Measurements from ENCODE around the gene AP1S3. TPM values are rescaled to one million over a fixed set of nuclear protein-coding genes. Genes with fewer than 3 reads are reported as not detected.

The AP1S3 gene
- total and polyA plus RNA-seq, 2 of the 4 experiments (the other 2 are of a cell fraction): 2.5 to 4.1 TPM

DNA sequence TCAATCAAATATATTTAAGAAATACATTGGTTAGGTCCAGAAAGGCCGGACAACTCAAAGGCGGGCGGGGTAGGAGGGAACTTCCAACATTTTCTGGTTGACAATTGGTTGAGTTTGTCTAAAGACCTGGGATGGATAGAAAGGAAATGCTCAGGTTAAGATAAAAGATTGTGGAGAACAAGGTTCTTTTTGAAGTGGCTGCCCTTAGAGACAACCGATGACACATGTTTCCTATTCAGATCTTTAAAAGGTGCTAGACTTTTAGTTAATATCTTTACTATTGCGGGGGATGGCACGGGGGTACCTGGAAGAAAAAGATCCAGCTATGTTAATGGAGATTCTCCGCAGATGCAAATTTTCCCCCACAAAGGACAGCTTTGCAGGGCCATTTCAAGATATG lies 10.0 kb upstream of the AP1S3 start:
- TF ChIP-seq RAD21 (IDR thresholded peaks at IDR 0.05; ENCODE audit: low read length) (no peak), RFX5 (IDR thresholded peaks at IDR 0.05; ENCODE audit: low read depth, low read length) (no peak), NFE2L2 (IDR thresholded peaks at IDR 0.05; ENCODE audit: low read depth, low read length) (no peak), MXI1 (IDR thresholded peaks at IDR 0.05; ENCODE audit: borderline replicate concordance, low read depth, low read length) (no peak), MAZ (IDR thresholded peaks at IDR 0.05; ENCODE audit: borderline replicate concordance, low read depth, low read length) (no peak), MAFK (IDR thresholded peaks at IDR 0.05; ENCODE audit: low read depth, low read length) (no peak), BHLHE40 (IDR thresholded peaks at IDR 0.05; ENCODE audit: low read depth, low read length) (no peak), CHD1 (IDR thresholded peaks at IDR 0.05; ENCODE audit: low read depth, low read length) (no peak), SMC3 (IDR thresholded peaks at IDR 0.05; ENCODE audit: low read depth, low read length) (no peak), RCOR1 (IDR thresholded peaks at IDR 0.05; ENCODE audit: insufficient replicate concordance, low read length) (no peak)
- TF ChIP-seq, protein P1, sequence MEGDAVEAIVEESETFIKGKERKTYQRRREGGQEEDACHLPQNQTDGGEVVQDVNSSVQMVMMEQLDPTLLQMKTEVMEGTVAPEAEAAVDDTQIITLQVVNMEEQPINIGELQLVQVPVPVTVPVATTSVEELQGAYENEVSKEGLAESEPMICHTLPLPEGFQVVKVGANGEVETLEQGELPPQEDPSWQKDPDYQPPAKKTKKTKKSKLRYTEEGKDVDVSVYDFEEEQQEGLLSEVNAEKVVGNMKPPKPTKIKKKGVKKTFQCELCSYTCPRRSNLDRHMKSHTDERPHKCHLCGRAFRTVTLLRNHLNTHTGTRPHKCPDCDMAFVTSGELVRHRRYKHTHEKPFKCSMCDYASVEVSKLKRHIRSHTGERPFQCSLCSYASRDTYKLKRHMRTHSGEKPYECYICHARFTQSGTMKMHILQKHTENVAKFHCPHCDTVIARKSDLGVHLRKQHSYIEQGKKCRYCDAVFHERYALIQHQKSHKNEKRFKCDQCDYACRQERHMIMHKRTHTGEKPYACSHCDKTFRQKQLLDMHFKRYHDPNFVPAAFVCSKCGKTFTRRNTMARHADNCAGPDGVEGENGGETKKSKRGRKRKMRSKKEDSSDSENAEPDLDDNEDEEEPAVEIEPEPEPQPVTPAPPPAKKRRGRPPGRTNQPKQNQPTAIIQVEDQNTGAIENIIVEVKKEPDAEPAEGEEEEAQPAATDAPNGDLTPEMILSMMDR (conservative IDR thresholded peaks at IDR 0.05; ENCODE audit: low read depth, low read length): no peak
- TF ChIP-seq, protein P2, sequence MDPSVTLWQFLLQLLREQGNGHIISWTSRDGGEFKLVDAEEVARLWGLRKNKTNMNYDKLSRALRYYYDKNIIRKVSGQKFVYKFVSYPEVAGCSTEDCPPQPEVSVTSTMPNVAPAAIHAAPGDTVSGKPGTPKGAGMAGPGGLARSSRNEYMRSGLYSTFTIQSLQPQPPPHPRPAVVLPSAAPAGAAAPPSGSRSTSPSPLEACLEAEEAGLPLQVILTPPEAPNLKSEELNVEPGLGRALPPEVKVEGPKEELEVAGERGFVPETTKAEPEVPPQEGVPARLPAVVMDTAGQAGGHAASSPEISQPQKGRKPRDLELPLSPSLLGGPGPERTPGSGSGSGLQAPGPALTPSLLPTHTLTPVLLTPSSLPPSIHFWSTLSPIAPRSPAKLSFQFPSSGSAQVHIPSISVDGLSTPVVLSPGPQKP (IDR thresholded peaks at IDR 0.05; ENCODE audit: borderline replicate concordance, low read depth, low read length): no peak
- TF ChIP-seq, protein P3, sequence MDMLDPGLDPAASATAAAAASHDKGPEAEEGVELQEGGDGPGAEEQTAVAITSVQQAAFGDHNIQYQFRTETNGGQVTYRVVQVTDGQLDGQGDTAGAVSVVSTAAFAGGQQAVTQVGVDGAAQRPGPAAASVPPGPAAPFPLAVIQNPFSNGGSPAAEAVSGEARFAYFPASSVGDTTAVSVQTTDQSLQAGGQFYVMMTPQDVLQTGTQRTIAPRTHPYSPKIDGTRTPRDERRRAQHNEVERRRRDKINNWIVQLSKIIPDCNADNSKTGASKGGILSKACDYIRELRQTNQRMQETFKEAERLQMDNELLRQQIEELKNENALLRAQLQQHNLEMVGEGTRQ (IDR thresholded peaks at IDR 0.05; ENCODE audit: low read depth, low read length): no peak
- no peak overlapping the region for H3K27ac ChIP-seq (ENCODE audit: insufficient read depth, low read length)

More for the DNA sequence above, 10.0 kb upstream of the AP1S3 start:
- in situ Hi-C loops (cut with MboI; ENCODE audit: low sequenced_read_pairs) (no loop called here), intact Hi-C loops (cut with micrococcal nuclease) (no loop called here), dilution Hi-C loops (cut with HindIII; ENCODE audit: low sequenced_read_pairs, unreplicated experiment) (no loop called here)
- peaks cover 2% of the 10 kb centered on the region; the same call in 1 of the 2 replicates for H3K9me3 ChIP-seq (ENCODE audit: control insufficient read depth, insufficient read depth, low read length)
- H3K14ac ChIP-seq (replicated peaks; ENCODE audit: low read depth, low read length): no peak overlapping the region
- no TSS peak for BruUV-seq (replicated peaks)
- no peaks in the 10 kb centered on the region for H4K20me1 ChIP-seq (ENCODE audit: insufficient read depth, low read length)
- no peak overlapping the region for H2AK5ac ChIP-seq (ENCODE audit: low read depth, low read length)
- no peak overlapping the region for H2AFZ ChIP-seq (replicated peaks; ENCODE audit: low read length, poor library complexity)
- no peak overlapping the region for H4K5ac ChIP-seq (ENCODE audit: low read depth, low read length)
- H3K18ac ChIP-seq (ENCODE audit: low read depth, low read length): no peak overlapping the region
- peaks cover 3% of the 10 kb centered on the region for H3K4me1 ChIP-seq (ENCODE audit: control insufficient read depth, insufficient read depth, low read length)
- peaks cover 2% of the 10 kb centered on the region for H3K36me3 ChIP-seq (ENCODE audit: control insufficient read depth, insufficient read depth, low read length)
- ChIA-PET POLR2A (ENCODE audit: unreplicated experiment) (no interaction called here), CTCF (interaction anchor here (1.3 kb wide), 1 partner anchor 107 kb away, joined by 3 read pairs; no protein-coding TSS in a partner anchor)
- H2BK15ac ChIP-seq (ENCODE audit: low read depth, low read length): no peak overlapping the region
- H3K9ac ChIP-seq (ENCODE audit: low read depth, low read length): no peak overlapping the region
- H3K4ac ChIP-seq (ENCODE audit: low read depth, low read length): no peak overlapping the region
- no peak overlapping the region for H2BK5ac ChIP-seq (ENCODE audit: low read depth, low read length, poor library complexity, severe bottlenecking)
- H3K56ac ChIP-seq (ENCODE audit: extremely low read depth, insufficient read depth, low read length): no peak overlapping the region
- H3K9me1 ChIP-seq (ENCODE audit: insufficient read depth, low read length): no peaks in the 10 kb centered on the region
- H3K27me3 ChIP-seq (ENCODE audit: control insufficient read depth, insufficient read depth, low read length): no peaks in the 10 kb centered on the region
- H2BK20ac ChIP-seq (ENCODE audit: low read depth, low read length): no peak overlapping the region
- DNase-seq (no peak), ATAC-seq (ENCODE audit: low read depth) (no peak)
- WGBS, 2 experiments (ENCODE audit: extremely low coverage in 2 of 2, insufficient read length in 1 of 2): no CpG with 5 or more reads among the region's 7 CpGs
- H4K8ac ChIP-seq (ENCODE audit: low read depth in 2 of 2, low read length in 2 of 2): no peak overlapping the region
- no peak overlapping the region for H2AK9ac ChIP-seq (replicated peaks; ENCODE audit: low read depth, low read length, poor library complexity)
- no peak overlapping the region for H3K23ac ChIP-seq (ENCODE audit: low read depth, low read length)
- H2BK120ac ChIP-seq (ENCODE audit: low read depth, low read length): no peak overlapping the region
- no peak overlapping the region for H3K4me3 ChIP-seq (ENCODE audit: insufficient read depth, low read depth, low read length)
- no peaks in the 10 kb centered on the region for H3K79me1 ChIP-seq (ENCODE audit: low read depth in 1 of 2, low read length in 2 of 2)
- no peak overlapping the region for H3K4me2 ChIP-seq (ENCODE audit: low read depth, low read length)
- H4K91ac ChIP-seq (ENCODE audit: insufficient read depth, low read depth, low read length): no peak overlapping the region

All from IMR-90 (cell line).